Measurements from ENCODE around the gene TMEM204. TPM values are rescaled to one million over a fixed set of nuclear protein-coding genes. Genes with fewer than 3 reads are reported as not detected.

TMEM204 gene
- total RNA-seq, 1 experiment from 2014 or later: not detected

- Histone ChIP-seq H3K4me3 (no peak overlapping the region), H3K9me3 (ENCODE audit: insufficient read depth, low read depth) (no peaks in the 10 kb centered on the region), H3K27ac (no peak overlapping the region), H3K4me2 (no peak overlapping the region), H3F3A (ENCODE audit: insufficient read depth, low read depth) (no peaks in the 10 kb centered on the region), H4K20me1 (ENCODE audit: insufficient read depth) (no peaks in the 10 kb centered on the region), H3K27me3 (ENCODE audit: insufficient read depth, low read depth) (no peaks in the 10 kb centered on the region), H3K9me2 (ENCODE audit: insufficient read depth) (no peaks in the 10 kb centered on the region), H3K79me2 (ENCODE audit: low read depth) (no peaks in the 10 kb centered on the region), H3K36me3 (ENCODE audit: low read depth) (no peaks in the 10 kb centered on the region), H3K4me1 (replicated peaks; ENCODE audit: insufficient read depth) (no peaks in the 10 kb centered on the region), H2AFZ (no peak overlapping the region)
- intact Hi-C loops (cut with micrococcal nuclease; ENCODE audit: unreplicated experiment): no loop called here
- BruUV-seq (replicated peaks): no TSS peak
- POLR2A ChIA-PET (ENCODE audit: unreplicated experiment): no interaction called here
- TF ChIP-seq, protein P1, sequence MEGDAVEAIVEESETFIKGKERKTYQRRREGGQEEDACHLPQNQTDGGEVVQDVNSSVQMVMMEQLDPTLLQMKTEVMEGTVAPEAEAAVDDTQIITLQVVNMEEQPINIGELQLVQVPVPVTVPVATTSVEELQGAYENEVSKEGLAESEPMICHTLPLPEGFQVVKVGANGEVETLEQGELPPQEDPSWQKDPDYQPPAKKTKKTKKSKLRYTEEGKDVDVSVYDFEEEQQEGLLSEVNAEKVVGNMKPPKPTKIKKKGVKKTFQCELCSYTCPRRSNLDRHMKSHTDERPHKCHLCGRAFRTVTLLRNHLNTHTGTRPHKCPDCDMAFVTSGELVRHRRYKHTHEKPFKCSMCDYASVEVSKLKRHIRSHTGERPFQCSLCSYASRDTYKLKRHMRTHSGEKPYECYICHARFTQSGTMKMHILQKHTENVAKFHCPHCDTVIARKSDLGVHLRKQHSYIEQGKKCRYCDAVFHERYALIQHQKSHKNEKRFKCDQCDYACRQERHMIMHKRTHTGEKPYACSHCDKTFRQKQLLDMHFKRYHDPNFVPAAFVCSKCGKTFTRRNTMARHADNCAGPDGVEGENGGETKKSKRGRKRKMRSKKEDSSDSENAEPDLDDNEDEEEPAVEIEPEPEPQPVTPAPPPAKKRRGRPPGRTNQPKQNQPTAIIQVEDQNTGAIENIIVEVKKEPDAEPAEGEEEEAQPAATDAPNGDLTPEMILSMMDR (conservative IDR thresholded peaks at IDR 0.05): no peak
- TF ChIP-seq EZH2 (IDR thresholded peaks at IDR 0.05; ENCODE audit: low read depth): no peak
- DNase-seq: no peak
- CTCF ChIA-PET: no interaction called here
Observed at GRCh38 chr16:1584926-1585484, 51.5 kb downstream of the TMEM204 start.

GRCh38 chr16:1590366-1590765 lies 56.9 kb downstream of the TMEM204 start:
- BruUV-seq (replicated peaks): no TSS peak
- no peaks in the 10 kb centered on the region for H3K27me3 ChIP-seq (ENCODE audit: insufficient read depth, low read depth)
- H3K4me2 ChIP-seq: no peak overlapping the region
- no peaks in the 10 kb centered on the region for H3K79me2 ChIP-seq (ENCODE audit: low read depth)
- no peak overlapping the region for H3K4me3 ChIP-seq
- H3K36me3 ChIP-seq (ENCODE audit: low read depth): no peaks in the 10 kb centered on the region
- H3K27ac ChIP-seq: no peak overlapping the region
- intact Hi-C loops (cut with micrococcal nuclease; ENCODE audit: unreplicated experiment): no loop called here
- H3F3A ChIP-seq (ENCODE audit: insufficient read depth, low read depth): no peaks in the 10 kb centered on the region
- TF ChIP-seq, protein P1 (conservative IDR thresholded peaks at IDR 0.05): no peak
- no peak for TF ChIP-seq EZH2 (IDR thresholded peaks at IDR 0.05; ENCODE audit: low read depth)
- CTCF ChIA-PET: no interaction called here
- no peaks in the 10 kb centered on the region for H3K9me3 ChIP-seq (ENCODE audit: insufficient read depth, low read depth)
- no peak for DNase-seq
- POLR2A ChIA-PET (ENCODE audit: unreplicated experiment): no interaction called here
- no peak overlapping the region for H2AFZ ChIP-seq
- no peaks in the 10 kb centered on the region for H3K9me2 ChIP-seq (ENCODE audit: insufficient read depth)
- H3K4me1 ChIP-seq (replicated peaks; ENCODE audit: insufficient read depth): no peaks in the 10 kb centered on the region
- no peaks in the 10 kb centered on the region for H4K20me1 ChIP-seq (ENCODE audit: insufficient read depth)

- Histone ChIP-seq H3K9me3 (ENCODE audit: insufficient read depth, low read depth) (no peaks in the 10 kb centered on the region), H2AFZ (no peak overlapping the region), H3F3A (ENCODE audit: insufficient read depth, low read depth) (no peaks in the 10 kb centered on the region), H3K27ac (no peak overlapping the region), H3K4me1 (replicated peaks; ENCODE audit: insufficient read depth) (no peaks in the 10 kb centered on the region), H3K9me2 (ENCODE audit: insufficient read depth) (no peaks in the 10 kb centered on the region), H3K36me3 (ENCODE audit: low read depth) (no peaks in the 10 kb centered on the region), H3K27me3 (ENCODE audit: insufficient read depth, low read depth) (no peaks in the 10 kb centered on the region), H3K4me3 (no peak overlapping the region), H3K4me2 (no peak overlapping the region), H3K79me2 (ENCODE audit: low read depth) (no peaks in the 10 kb centered on the region), H4K20me1 (ENCODE audit: insufficient read depth) (no peaks in the 10 kb centered on the region)
- ChIA-PET CTCF (no interaction called here), POLR2A (ENCODE audit: unreplicated experiment) (no interaction called here)
- BruUV-seq (replicated peaks): no TSS peak
- intact Hi-C loops (cut with micrococcal nuclease; ENCODE audit: unreplicated experiment): no loop called here
- no peak for DNase-seq
- TF ChIP-seq, protein P1 (conservative IDR thresholded peaks at IDR 0.05): no peak
- no peak for TF ChIP-seq EZH2 (IDR thresholded peaks at IDR 0.05; ENCODE audit: low read depth)
Observed at GRCh38 chr16:1590930-1591705, 57.7 kb downstream of the TMEM204 start.

Measured in PC-9 (cell line).